H1 (cell line): ENCODE results near the gene PTPN1. TPM values are rescaled to one million over a fixed set of nuclear protein-coding genes. Genes with fewer than 3 reads are reported as not detected.

Experiments
- CTCF ChIA-PET: fragments of 300-600 bp; sonication (Branson Sonifier 250); formaldehyde crosslinking; loops from one replicate; lab custom pipeline; 2021; ENCODE audit not compliant: partially characterized antibody; lab: Charles Lee
- POLR2A ChIA-PET: fragments of 300-600 bp; sonication (Branson Sonifier 250); formaldehyde crosslinking; loops from one replicate; lab custom pipeline; 2021; ENCODE audit warnings: inconsistent platforms; ENCODE audit not compliant: partially characterized antibody; lab: Charles Lee
- DNase-seq, 2 experiments: peaks; one replicate each; pipeline versions ENCODE4 v3.0.0 to v3.0.0-alpha.2; 2010 to 2022; ENCODE audit warnings: low spot score in 2 of 2, low read depth in 1 of 2, mixed read lengths in 1 of 2
- FAIRE-seq: peaks from 2 replicates; lab custom pipeline; 2011; peaks lifted over from hg19 to GRCh38; lab: Jason Lieb, UNC
- H2AFZ ChIP-seq: 2 replicates; pipeline ENCODE4 v1.8.1; 2012; ENCODE audit warnings: low read length, inconsistent platforms
- H2AK5ac ChIP-seq: 2 replicates; pipeline ENCODE4 v1.6.1; 2013; ENCODE audit warnings: low read depth, low read length
- H2BK120ac ChIP-seq: replicated peaks from 2 replicates; pipeline ENCODE3; 2013; ENCODE audit warnings: low read depth, low read length, inconsistent platforms
- H2BK12ac ChIP-seq: 2 replicates; pipeline ENCODE4 v1.6.1; 2013; ENCODE audit warnings: low read depth, low read length
- H2BK15ac ChIP-seq: 2 replicates; pipeline ENCODE4 v1.6.1; 2013; ENCODE audit warnings: low read length
- H2BK20ac ChIP-seq: 2 replicates; pipeline ENCODE4 v1.6.1; 2013; ENCODE audit warnings: low read length
- H2BK5ac ChIP-seq: 2 replicates; pipeline ENCODE4 v1.6.1; 2013; ENCODE audit warnings: low read depth, low read length
- H3K14ac ChIP-seq: 2 replicates; pipeline ENCODE4 v1.6.1; 2013; ENCODE audit warnings: inconsistent platforms; ENCODE audit not compliant: insufficient read length
- H3K18ac ChIP-seq: 2 replicates; pipeline ENCODE4 v1.6.1; 2013; ENCODE audit warnings: low read length; ENCODE audit errors: extremely low read depth
- H3K23ac ChIP-seq: 2 replicates; pipeline ENCODE4 v1.6.1; 2013; ENCODE audit warnings: inconsistent platforms; ENCODE audit not compliant: insufficient read length
- H3K23me2 ChIP-seq: 2 replicates; pipeline ENCODE4 v1.6.1; 2013; ENCODE audit warnings: low read depth, low read length
- H3K27ac ChIP-seq: 2 replicates; pipeline ENCODE4 v1.6.1; 2011; ENCODE audit warnings: low read depth, low read length, inconsistent platforms
- H3K27me3 ChIP-seq, 4 experiments: replicated peaks in 1 of 4; 1 replicate in 1 of 4; 2 replicates in 3 of 4; pipeline versions ENCODE4 v1.6.1 to v1.8.1; 2011 to 2013; ENCODE audit warnings: low read length in 3 of 4, mild to moderate bottlenecking in 3 of 4, inconsistent platforms in 2 of 4, mixed read lengths in 2 of 4, moderate library complexity in 1 of 4; ENCODE audit not compliant: control insufficient read depth in 3 of 4, insufficient read depth in 3 of 4; ENCODE audit errors: extremely low read depth in 1 of 4
- H3K36me3 ChIP-seq, 4 experiments: 2 replicates each; pipeline versions ENCODE4 v1.6.1 to v1.8.1; 2011 to 2013; ENCODE audit warnings: mild to moderate bottlenecking in 4 of 4, low read length in 3 of 4, moderate library complexity in 2 of 4, control low read depth in 1 of 4, inconsistent platforms in 1 of 4; ENCODE audit not compliant: insufficient read depth in 4 of 4, control insufficient read depth in 2 of 4
- H3K4ac ChIP-seq: replicated peaks from 2 replicates; pipeline ENCODE3; 2013; ENCODE audit warnings: low read length, low read depth, mixed read lengths, inconsistent platforms; ENCODE audit not compliant: insufficient read length
- H3K4me1 ChIP-seq, 4 experiments: replicated peaks in 1 of 4; 1 replicate in 1 of 4; 2 replicates in 3 of 4; pipeline versions ENCODE4 v1.6.1 to v1.8.1; 2011 to 2013; ENCODE audit warnings: low read length in 3 of 4, inconsistent platforms in 2 of 4, mixed read lengths in 1 of 4; ENCODE audit not compliant: insufficient read depth in 4 of 4, control insufficient read depth in 3 of 4
- H3K4me2 ChIP-seq, 2 experiments: 2 replicates each; pipeline versions ENCODE4 v1.6.1 to v1.8.1; 2011 to 2013; ENCODE audit warnings: low read depth in 2 of 2, low read length in 2 of 2, control low read depth in 1 of 2, inconsistent platforms in 1 of 2, mild to moderate bottlenecking in 1 of 2; ENCODE audit not compliant: insufficient read depth in 1 of 2
- H3K4me3 ChIP-seq, 4 experiments: fragments of 200-600, 300-600 bp in 1 of 4; sonication (generic), shearing (Covaris generic), sonication (Bioruptor Twin) in 1 of 4; 2 replicates each; pipeline versions ENCODE4 v1.5.1 to v1.8.1; 2011 to 2016; ENCODE audit warnings: low read length in 4 of 4, low read depth in 3 of 4, control low read depth in 2 of 4, inconsistent platforms in 2 of 4, mild to moderate bottlenecking in 2 of 4, mixed read lengths in 1 of 4, moderate library complexity in 1 of 4; ENCODE audit not compliant: insufficient read depth in 2 of 4; ENCODE audit errors: extremely low read depth in 1 of 4
- H3K56ac ChIP-seq: replicated peaks from 2 replicates; pipeline ENCODE3; 2013; ENCODE audit warnings: low read depth, mild to moderate bottlenecking, mixed read lengths, low read length, inconsistent platforms; ENCODE audit not compliant: insufficient read length
- H3K79me1 ChIP-seq: 2 replicates; pipeline ENCODE4 v1.6.1; 2013; ENCODE audit warnings: low read depth, low read length, control low read depth
- H3K79me2 ChIP-seq, 2 experiments: 2 replicates each; pipeline versions ENCODE4 v1.6.1 to v1.8.1; 2012 to 2013; ENCODE audit warnings: low read length in 2 of 2, mild to moderate bottlenecking in 2 of 2, inconsistent platforms in 1 of 2; ENCODE audit not compliant: insufficient read depth in 2 of 2, control insufficient read depth in 1 of 2
- H3K9ac ChIP-seq, 4 experiments: replicated peaks in 1 of 4; 1 replicate in 1 of 4; 2 replicates in 3 of 4; pipeline versions ENCODE4 v1.6.1 to v1.8.1; 2011 to 2013; ENCODE audit warnings: low read depth in 3 of 4, low read length in 3 of 4, control low read depth in 2 of 4, mild to moderate bottlenecking in 2 of 4, moderate library complexity in 2 of 4, inconsistent platforms in 1 of 4; ENCODE audit errors: extremely low read depth in 1 of 4
- H3K9me3 ChIP-seq, 2 experiments: 2 replicates each; pipeline versions ENCODE4 v1.6.1 to v1.8.1; 2012 to 2013; ENCODE audit warnings: mild to moderate bottlenecking in 2 of 2, moderate library complexity in 2 of 2, control low read depth in 1 of 2, inconsistent platforms in 1 of 2, low read depth in 1 of 2, low read length in 1 of 2, mixed read lengths in 1 of 2; ENCODE audit not compliant: insufficient read depth in 2 of 2
- H4K20me1 ChIP-seq, 2 experiments: replicated peaks in 1 of 2; 2 replicates each; pipeline versions ENCODE3 to v1.8.1; 2011 to 2013; ENCODE audit warnings: inconsistent platforms in 2 of 2, low read length in 2 of 2, mild to moderate bottlenecking in 1 of 2; ENCODE audit not compliant: insufficient read depth in 2 of 2, control insufficient read depth in 1 of 2
- H4K5ac ChIP-seq: 2 replicates; pipeline ENCODE4 v1.6.1; 2013; ENCODE audit warnings: low read length, low read depth, mixed read lengths, inconsistent platforms; ENCODE audit not compliant: insufficient read length
- H4K8ac ChIP-seq: 2 replicates; pipeline ENCODE4 v1.8.0; 2013; ENCODE audit warnings: mild to moderate bottlenecking, moderate library complexity, low read length, inconsistent platforms; ENCODE audit not compliant: insufficient read depth; ENCODE audit errors: extremely low read depth
- H4K91ac ChIP-seq: replicated peaks from 2 replicates; pipeline ENCODE3; 2013; ENCODE audit warnings: low read length, mixed read lengths, inconsistent platforms; ENCODE audit not compliant: insufficient read length
- BCL11A ChIP-seq, 2 experiments: IDR thresholded peaks; one replicate each; pipeline ENCODE4 v1.6.1; 2011; ENCODE audit warnings: low read depth in 2 of 2, low read length in 2 of 2, mild to moderate bottlenecking in 2 of 2
- CBX5 ChIP-seq: fragments of 300-800, 300-1000 bp; sonication (generic); IDR thresholded peaks from 2 replicates; pipeline ENCODE4 v1.7.1; 2016; ENCODE audit warnings: antibody characterized with exemption, low read length, low read depth
- CTBP2 ChIP-seq: IDR thresholded peaks from 2 replicates; pipeline ENCODE4 v1.7.0; 2011; ENCODE audit warnings: borderline replicate concordance, mild to moderate bottlenecking, moderate library complexity, mixed read lengths, low read length; ENCODE audit not compliant: insufficient read depth, insufficient read length
- FOSL1 ChIP-seq: IDR thresholded peaks from 2 replicates; pipeline ENCODE4 v1.6.1; 2011; ENCODE audit warnings: mild to moderate bottlenecking, low read depth, low read length, moderate library complexity; ENCODE audit not compliant: insufficient read depth
- HDAC6 ChIP-seq: IDR thresholded peaks from one replicate; pipeline ENCODE4 v1.7.1; 2012; ENCODE audit warnings: low read depth, mild to moderate bottlenecking, inconsistent platforms, low read length, moderate library complexity
- JUN ChIP-seq: IDR thresholded peaks from 2 replicates; pipeline ENCODE4 v1.6.1; 2011; ENCODE audit warnings: low read depth, mild to moderate bottlenecking, improper control_type of control experiment, low read length
- KDM5A ChIP-seq: fragments of 200-600 bp; IDR thresholded peaks from 2 replicates; pipeline ENCODE4 v1.7.1; 2012; ENCODE audit warnings: mild to moderate bottlenecking, low read length, inconsistent platforms, mixed read lengths
- PHF8 ChIP-seq: fragments of 200-600 bp; sonication (generic); conservative IDR thresholded peaks from 2 replicates; pipeline ENCODE4 v1.7.1; 2012; ENCODE audit warnings: low read depth, mild to moderate bottlenecking, inconsistent platforms, low read length, moderate library complexity
- POLR2A ChIP-seq, 2 experiments: IDR thresholded peaks; 1 replicate in 1 of 2; 2 replicates in 1 of 2; pipeline ENCODE4 v1.6.1; 2011; ENCODE audit warnings: low read depth in 2 of 2, low read length in 2 of 2, mild to moderate bottlenecking in 2 of 2; ENCODE audit errors: control extremely low read depth in 1 of 2
- POU5F1 ChIP-seq: IDR thresholded peaks from 2 replicates; pipeline ENCODE4 v1.6.1; 2011; ENCODE audit warnings: low read depth, mild to moderate bottlenecking, low read length, moderate library complexity
- SAP30 ChIP-seq: fragments of 300-600 bp; sonication (generic); IDR thresholded peaks from 2 replicates; pipeline ENCODE4 v1.7.1; 2012; ENCODE audit warnings: low read length, moderate library complexity, mild to moderate bottlenecking, inconsistent platforms; ENCODE audit not compliant: insufficient read depth, insufficient replicate concordance
- SIN3A ChIP-seq, 2 experiments: IDR thresholded peaks in 1 of 2; conservative IDR thresholded peaks in 1 of 2; 2 replicates each; pipeline ENCODE4 v1.6.1; 2011 to 2012; ENCODE audit warnings: low read length in 2 of 2, improper control_type of control experiment in 1 of 2, low read depth in 1 of 2, mild to moderate bottlenecking in 1 of 2
- SIX5 ChIP-seq: IDR thresholded peaks from 2 replicates; pipeline ENCODE4 v1.6.1; 2011; ENCODE audit warnings: mild to moderate bottlenecking, low read depth, low read length
- SUZ12 ChIP-seq: fragments of 200-600 bp; sonication (generic); IDR thresholded peaks from 2 replicates; pipeline ENCODE4 v1.6.1; 2012; ENCODE audit warnings: mild to moderate bottlenecking, inconsistent platforms, low read length, moderate library complexity, mixed read lengths
- TAF7 ChIP-seq: optimal IDR thresholded peaks from 2 replicates; pipeline ENCODE3; 2011; ENCODE audit warnings: low read depth, mild to moderate bottlenecking, inconsistent platforms, low read length, moderate library complexity, borderline replicate concordance
- WGBS, 2 experiments: shearing (Covaris generic) in 1 of 2; methylation state at CpG; one replicate each; pipeline versions ENCODE4 v1.1.6 to v1.1.7; 2013 to 2015; ENCODE audit warnings: low lambda C conversion rate in 2 of 2, mixed read lengths in 2 of 2, inconsistent platforms in 1 of 2, low coverage in 1 of 2, missing lambda C conversion rate in 1 of 2; ENCODE audit not compliant: insufficient replicate concordance in 2 of 2, insufficient coverage in 1 of 2, insufficient read length in 1 of 2; ENCODE audit errors: extremely low coverage in 1 of 2, missing lambda C conversion rate in 1 of 2; 5-methylcytosine and 5-hydroxymethylcytosine counted together
- polyA plus RNA-seq, 7 experiments: library from polyadenylated mRNA; depleted of rRNA in 3 of 7; stranded (reverse) in 5 of 7; unstranded in 2 of 7; fragments of >200 nt in 5 of 7; fragments of 200-250 nt in 2 of 7; gene quantifications; 1 replicate in 5 of 7; 2 replicates in 1 of 7; 4 replicates in 1 of 7; pipeline versions ENCODE4 v1.2.1 to v1.2.3, GENCODE V29; 2011 to 2013; ENCODE audit warnings: missing spikeins in 2 of 7, mixed read lengths in 2 of 7
- total RNA-seq: library from RNA; stranded (reverse); fragmentation: NEBNext Ultra II Directional; extraction: Animal tissue kit (Norgen Biotek cat#: 25700); gene quantifications from 2 replicates; pipeline ENCODE4 v1.2.1, GENCODE V29; 2021

Gene PTPN1
- total and polyA plus RNA-seq, 2 of the 8 experiments (the other 6 are each of a cell fraction or from before 2014, with no cell fraction given): 18.6 to 32.1 TPM

GRCh38 chr20:50555662-50556061 is 45.5 kb downstream of the PTPN1 start:
- peaks cover 0 to 6% of the 10 kb centered on the region in 2 experiments for H4K20me1 ChIP-seq
- peaks cover 4% of the 10 kb centered on the region for H3K79me1 ChIP-seq
- no peak overlapping the region for H2BK15ac ChIP-seq
- no peak overlapping the region for H2BK120ac ChIP-seq
- CTCF ChIA-PET: interaction anchor here (0.7 kb wide), 1 partner anchor 15 kb away, joined by 3 read pairs; no protein-coding TSS in a partner anchor
- H3K23ac ChIP-seq: no peak overlapping the region
- H3K23me2 ChIP-seq: peaks cover 2% of the 10 kb centered on the region; the same call in 1 of the 2 replicates
- H3K56ac ChIP-seq: no peak overlapping the region
- H3K4me1 ChIP-seq: no peaks in the 10 kb centered on the region
- POLR2A ChIA-PET: no interaction called here
- H3K36me3 ChIP-seq: no peaks in the 10 kb centered on the region
- H3K14ac ChIP-seq: no peak overlapping the region
- no peak overlapping the region for H4K91ac ChIP-seq
- H4K8ac ChIP-seq: no peak overlapping the region
- H3K27me3 ChIP-seq: no peaks in the 10 kb centered on the region
- no peak overlapping the region for H3K27ac ChIP-seq
- no peak overlapping the region for H4K5ac ChIP-seq
- peaks cover 0 to 11% of the 10 kb centered on the region in 2 experiments; a peak in 2 of 4 replicates for H3K79me2 ChIP-seq
- H3K4me3 ChIP-seq: no peak overlapping the region
- WGBS, 2 experiments: 92% methylated on average over 5 of the region's 5 CpGs; no CpG with 5 or more reads in 1 of the 2 experiments
- H3K9me3 ChIP-seq: no peaks in the 10 kb centered on the region
- no peak overlapping the region for H2BK20ac ChIP-seq
- no peak overlapping the region for H3K18ac ChIP-seq
- DNase-seq (no peak), FAIRE-seq (no peak)
- H2BK5ac ChIP-seq: no peak overlapping the region
- no peak overlapping the region for H2AK5ac ChIP-seq
- no peak overlapping the region for H2AFZ ChIP-seq
- H2BK12ac ChIP-seq: no peak overlapping the region
- no peak overlapping the region for H3K4me2 ChIP-seq
- no peak overlapping the region for H3K4ac ChIP-seq
- no peak overlapping the region for H3K9ac ChIP-seq
- no peak for TF ChIP-seq SUZ12
- no peak for TF ChIP-seq CBX5
- no peak for TF ChIP-seq KDM5A
- TF ChIP-seq POU5F1: no peak
- no peak for TF ChIP-seq SIX5
- no peak for TF ChIP-seq SIN3A (conservative IDR thresholded peaks at IDR 0.05 in 1 of 2, IDR thresholded peaks at IDR 0.05 in 1 of 2; ENCODE audit: low read depth in 1 of 2, low read length in 2 of 2)
- no peak for TF ChIP-seq TAF7
- TF ChIP-seq CTBP2: no peak
- no peak for TF ChIP-seq FOSL1
- TF ChIP-seq PHF8: no peak
- no peak for TF ChIP-seq POLR2A (IDR thresholded peaks at IDR 0.05; ENCODE audit: control extremely low read depth in 1 of 2, low read depth in 2 of 2, low read length in 2 of 2)
- TF ChIP-seq SAP30: no peak
- TF ChIP-seq HDAC6: no peak
- no peak for TF ChIP-seq BCL11A (IDR thresholded peaks at IDR 0.05; ENCODE audit: low read depth in 2 of 2, low read length in 2 of 2)
- TF ChIP-seq JUN: no peak
